Cardiac fibroblast (primary cell): ENCODE results near the gene TRIM52.

Experiments used
- DNase-seq, 2 donors: peaks; one replicate each; pipeline versions ENCODE4 v3.0.0 to v3.0.0-alpha.2; 2010; ENCODE audit warnings: low read depth in 2 of 2
- H3K4me3 ChIP-seq, 2 donors: replicated peaks in 1 of 2; 1 replicate in 1 of 2; 2 replicates in 1 of 2; pipeline ENCODE4 v1.5.1; 2011; ENCODE audit warnings: low read depth in 2 of 2, low read length in 2 of 2, mild to moderate bottlenecking in 2 of 2, moderate library complexity in 1 of 2
- TF ChIP-seq, protein P1 (sequence below): IDR thresholded peaks from one replicate; pipeline ENCODE4 v1.5.1; 2011; ENCODE audit warnings: low read depth, mild to moderate bottlenecking, low read length, inconsistent platforms

The TRIM52 gene

GRCh38 chr5:181235323-181235688, 25.6 kb downstream of the TRIM52 start:
- no peak overlapping the region for H3K4me3 ChIP-seq
- DNase-seq, result no peak
- TF ChIP-seq, protein P1, sequence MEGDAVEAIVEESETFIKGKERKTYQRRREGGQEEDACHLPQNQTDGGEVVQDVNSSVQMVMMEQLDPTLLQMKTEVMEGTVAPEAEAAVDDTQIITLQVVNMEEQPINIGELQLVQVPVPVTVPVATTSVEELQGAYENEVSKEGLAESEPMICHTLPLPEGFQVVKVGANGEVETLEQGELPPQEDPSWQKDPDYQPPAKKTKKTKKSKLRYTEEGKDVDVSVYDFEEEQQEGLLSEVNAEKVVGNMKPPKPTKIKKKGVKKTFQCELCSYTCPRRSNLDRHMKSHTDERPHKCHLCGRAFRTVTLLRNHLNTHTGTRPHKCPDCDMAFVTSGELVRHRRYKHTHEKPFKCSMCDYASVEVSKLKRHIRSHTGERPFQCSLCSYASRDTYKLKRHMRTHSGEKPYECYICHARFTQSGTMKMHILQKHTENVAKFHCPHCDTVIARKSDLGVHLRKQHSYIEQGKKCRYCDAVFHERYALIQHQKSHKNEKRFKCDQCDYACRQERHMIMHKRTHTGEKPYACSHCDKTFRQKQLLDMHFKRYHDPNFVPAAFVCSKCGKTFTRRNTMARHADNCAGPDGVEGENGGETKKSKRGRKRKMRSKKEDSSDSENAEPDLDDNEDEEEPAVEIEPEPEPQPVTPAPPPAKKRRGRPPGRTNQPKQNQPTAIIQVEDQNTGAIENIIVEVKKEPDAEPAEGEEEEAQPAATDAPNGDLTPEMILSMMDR, result no peak

DNA sequence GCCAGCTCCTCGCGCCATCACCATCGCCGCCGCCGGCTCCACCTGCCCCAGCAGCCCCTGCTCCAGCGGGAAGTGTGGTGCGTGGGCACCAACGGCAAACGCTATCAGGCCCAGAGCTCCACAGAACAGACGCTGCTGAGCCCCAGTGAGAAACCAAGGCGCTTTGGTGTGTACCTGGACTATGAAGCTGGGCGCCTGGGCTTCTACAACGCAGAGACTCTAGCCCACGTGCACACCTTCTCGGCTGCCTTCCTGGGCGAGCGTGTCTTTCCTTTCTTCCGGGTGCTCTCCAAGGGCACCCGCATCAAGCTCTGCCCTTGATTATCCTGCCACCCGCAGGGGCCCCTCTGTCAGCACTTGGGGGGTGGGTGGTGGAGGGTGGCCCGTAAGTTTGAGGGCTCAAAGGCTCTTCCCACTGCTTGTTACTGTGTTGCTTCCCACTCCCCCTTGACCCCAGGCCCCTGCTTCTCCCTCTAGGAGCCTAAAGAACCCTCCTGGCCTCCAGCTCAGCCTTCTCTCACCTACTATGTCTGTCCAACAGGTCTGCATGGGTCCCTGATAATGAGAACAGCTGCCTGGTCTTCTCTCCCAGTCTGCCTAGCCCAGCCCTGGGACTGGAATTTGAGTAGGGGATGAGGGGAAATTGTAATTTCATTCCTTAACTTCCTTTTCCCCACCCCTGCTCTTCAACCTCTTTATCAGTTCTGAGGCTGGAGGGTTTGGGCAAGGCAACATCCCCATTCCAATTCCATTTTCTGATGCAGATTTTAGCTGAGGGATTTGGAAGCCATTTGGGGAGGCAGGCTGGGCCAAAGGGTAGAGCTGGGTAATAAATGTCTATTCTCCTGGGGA, 26.3 kb downstream of the TRIM52 start:
- H3K4me3 ChIP-seq, result no peak overlapping the region
- DNase-seq, result no peak
- TF ChIP-seq, protein P1, result no peak

DNA sequence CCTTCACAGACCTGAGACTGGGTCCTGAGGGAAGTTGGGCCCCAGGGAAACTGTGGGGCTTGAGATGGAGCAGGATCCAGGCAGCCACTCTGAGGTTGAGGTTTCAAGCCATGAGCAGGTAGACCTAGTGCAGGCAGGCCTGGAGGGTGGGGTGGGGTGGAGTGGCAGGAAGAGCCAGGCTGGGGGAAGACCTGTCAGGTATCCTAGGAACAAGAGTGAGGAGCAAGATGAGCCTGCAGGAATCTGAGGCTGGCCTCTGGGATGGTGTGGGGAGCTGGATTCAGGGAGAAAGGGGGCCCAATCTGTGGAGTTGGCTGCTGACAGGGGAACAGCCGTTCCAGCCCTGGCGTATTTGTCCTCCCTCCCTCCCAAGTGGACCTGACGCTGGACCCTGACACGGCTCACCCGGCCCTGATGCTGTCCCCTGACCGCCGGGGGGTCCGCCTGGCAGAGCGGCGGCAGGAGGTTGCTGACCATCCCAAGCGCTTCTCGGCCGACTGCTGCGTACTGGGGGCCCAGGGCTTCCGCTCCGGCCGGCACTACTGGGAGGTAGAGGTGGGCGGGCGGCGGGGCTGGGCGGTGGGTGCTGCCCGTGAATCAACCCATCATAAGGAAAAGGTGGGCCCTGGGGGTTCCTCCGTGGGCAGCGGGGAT, 27.0 kb downstream of the TRIM52 start:
- no peak for DNase-seq
- TF ChIP-seq, protein P1, result no peak
- no peak overlapping the region for H3K4me3 ChIP-seq

DNA sequence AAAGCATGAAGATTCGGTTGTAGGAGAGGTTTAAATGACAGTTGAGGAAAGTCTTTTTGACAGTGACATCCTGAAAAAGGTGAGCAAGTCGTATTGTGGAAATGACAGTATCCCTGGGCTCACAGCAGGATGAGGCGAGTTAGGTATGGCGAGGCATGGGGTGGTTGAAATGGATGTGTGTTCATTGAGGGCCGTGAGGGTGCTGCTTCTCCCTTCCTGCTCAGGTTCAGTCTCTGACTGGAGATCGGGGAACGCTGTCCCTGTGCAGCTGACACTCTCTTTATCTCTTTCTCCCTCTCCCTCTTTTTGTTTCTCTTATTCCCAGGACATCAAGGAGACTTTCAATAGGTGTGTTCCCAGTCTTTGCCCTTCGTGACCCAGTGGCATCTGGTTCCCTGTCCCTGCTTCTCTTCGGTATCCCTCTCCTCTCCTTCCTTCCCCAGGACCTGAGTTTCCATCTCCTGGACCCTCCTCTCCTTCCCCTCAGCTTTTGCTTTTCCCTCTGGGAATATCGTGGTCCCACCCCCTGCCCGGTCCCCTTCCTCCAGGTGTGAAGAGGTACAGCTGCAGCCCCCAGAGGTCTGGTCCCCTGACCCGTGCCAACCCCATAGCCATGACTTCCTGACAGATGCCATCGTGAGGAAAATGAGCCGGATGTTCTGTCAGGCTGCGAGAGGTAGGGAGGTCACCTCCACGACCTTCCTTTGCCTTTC, 27.7 kb downstream of the TRIM52 start:
- DNase-seq, result no peak
- no peak overlapping the region for H3K4me3 ChIP-seq
- TF ChIP-seq, protein P1, result no peak

DNA sequence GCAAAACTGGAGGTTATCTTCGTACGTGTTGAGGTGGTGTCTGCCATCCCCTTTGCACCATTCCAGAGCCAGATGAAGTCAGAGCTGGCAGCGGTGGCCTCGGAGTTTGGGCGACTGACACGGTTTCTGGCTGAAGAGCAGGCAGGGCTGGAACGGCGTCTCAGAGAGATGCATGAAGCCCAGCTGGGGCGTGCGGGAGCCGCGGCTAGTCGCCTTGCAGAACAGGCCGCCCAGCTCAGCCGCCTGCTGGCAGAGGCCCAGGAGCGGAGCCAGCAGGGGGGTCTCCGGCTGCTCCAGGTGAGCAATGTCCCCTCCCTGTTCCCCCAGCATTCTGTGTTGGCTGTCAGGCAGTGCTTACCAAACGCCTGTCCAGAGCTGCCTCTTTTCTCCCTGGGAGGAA, 28.4 kb downstream of the TRIM52 start:
- TF ChIP-seq, protein P1, result no peak
- H3K4me3 ChIP-seq, result no peak overlapping the region
- no peak for DNase-seq

GRCh38 chr5:181231432-181231831, 29.5 kb downstream of the TRIM52 start:
- no peak overlapping the region for H3K4me3 ChIP-seq
- no peak for DNase-seq

More at GRCh38 chr5:181231432-181231831, 29.5 kb downstream of the TRIM52 start:
- TF ChIP-seq, protein P1, result no peak
